Activated CD4-positive, alpha-beta T cell treated with anti-CD3 and anti-CD28 coated beads, Interleukin-2, amount 50 U/mL, for 48 hours (primary cell): Measurements from ENCODE around the gene IFIT2.
"Not testable (repeated sequence)": the region's sequence is repeated elsewhere in the genome, so short reads cannot be mapped to it uniquely, and the experiment has no call there.

Experiments used
- DNase-seq, 2 experiments: peaks; one replicate each; pipeline ENCODE4 v3.0.0-alpha.2; 2020

Gene IFIT2

GRCh38 chr10:89280508-89280907 is 21.3 kb upstream of the IFIT2 start:
- no peak for DNase-seq

GRCh38 chr10:89281606-89282395 is 20.0 kb upstream of the IFIT2 start:
- DNase-seq, result no peak

- DNase-seq, result no peak
Observed at GRCh38 chr10:89283025-89283935, 18.6 kb upstream of the IFIT2 start.

GRCh38 chr10:89283936-89284475 is 17.8 kb upstream of the IFIT2 start:
- DNase-seq, result no peak

GRCh38 chr10:89284711-89285110 is 17.1 kb upstream of the IFIT2 start:
- not testable (repeated sequence) for DNase-seq

- not testable (repeated sequence) for DNase-seq
Observed at GRCh38 chr10:89285303-89285702, 16.5 kb upstream of the IFIT2 start.

GRCh38 chr10:89294721-89295239 is 7.1 kb upstream of the IFIT2 start:
- no peak for DNase-seq

GRCh38 chr10:89295597-89295996 is 6.2 kb upstream of the IFIT2 start:
- no peak for DNase-seq

GRCh38 chr10:89296220-89296648 is 5.6 kb upstream of the IFIT2 start:
- no peak for DNase-seq

GRCh38 chr10:89297356-89297755 is 4.5 kb upstream of the IFIT2 start:
- no peak for DNase-seq

GRCh38 chr10:89297791-89298190 is 4.1 kb upstream of the IFIT2 start:
- no peak for DNase-seq

- DNase-seq, result no peak
Observed at GRCh38 chr10:89299031-89299430, 2.8 kb upstream of the IFIT2 start.

GRCh38 chr10:89301232-89301631 is 614 bp upstream of the IFIT2 start:
- DNase-seq, result no peak

- no peak for DNase-seq
Observed at GRCh38 chr10:89302625-89303024, 779 bp downstream of the IFIT2 start.

- no peak for DNase-seq
Observed at GRCh38 chr10:89303161-89303560, 1.3 kb downstream of the IFIT2 start.

GRCh38 chr10:89304026-89304425 is 2.2 kb downstream of the IFIT2 start:
- DNase-seq, result no peak

- no peak for DNase-seq
Observed at GRCh38 chr10:89304446-89304845, 2.6 kb downstream of the IFIT2 start.

GRCh38 chr10:89304925-89305324 is 3.1 kb downstream of the IFIT2 start:
- DNase-seq, result no peak

GRCh38 chr10:89305766-89306433 is 4.1 kb downstream of the IFIT2 start:
- no peak for DNase-seq

- DNase-seq, result no peak
Observed at GRCh38 chr10:89306434-89307268, 4.8 kb downstream of the IFIT2 start.

- DNase-seq, result no peak
Observed at GRCh38 chr10:89307269-89307577, 5.4 kb downstream of the IFIT2 start.

GRCh38 chr10:89308266-89308665 is 6.4 kb downstream of the IFIT2 start:
- no peak for DNase-seq
